DND-41 (cell line): Measurements from ENCODE around the gene APOL6.

Source experiments
- ATAC-seq: fragments of 200-7000 bp; cut with Tn5 transposase; 3 replicates; pipeline ENCODE4 v1.9.1; 2021; ENCODE audit warnings: low read depth; ENCODE audit not compliant: insufficient read depth
- DNase-seq: peaks from one replicate; pipeline ENCODE4 v3.0.0-alpha.2; 2020
- H2AFZ ChIP-seq: 2 replicates; pipeline ENCODE4 v1.6.0; 2012; ENCODE audit warnings: low read depth, low read length
- H3K27ac ChIP-seq: 2 replicates; pipeline ENCODE4 v1.5.1; 2012; ENCODE audit warnings: low read length, inconsistent platforms
- H3K27me3 ChIP-seq: fragments of 200-600 bp; sonication (generic); 2 replicates; pipeline ENCODE4 v1.6.0; 2012; ENCODE audit warnings: low read length, mild to moderate bottlenecking, inconsistent platforms; ENCODE audit not compliant: insufficient read depth, poor library complexity
- H3K36me3 ChIP-seq: 2 replicates; pipeline ENCODE4 v1.5.1; 2012; ENCODE audit warnings: low read length, inconsistent platforms; ENCODE audit not compliant: insufficient read depth
- H3K4me1 ChIP-seq: 2 replicates; pipeline ENCODE4 v1.5.1; 2012; ENCODE audit warnings: mild to moderate bottlenecking, low read length; ENCODE audit not compliant: insufficient read depth
- H3K4me2 ChIP-seq: 2 replicates; pipeline ENCODE4 v1.6.0; 2012; ENCODE audit warnings: mild to moderate bottlenecking, moderate library complexity, low read length, inconsistent platforms; ENCODE audit not compliant: insufficient read depth
- H3K4me3 ChIP-seq, 2 experiments: fragments of 200-600 bp in 1 of 2; shearing (Covaris generic) in 1 of 2; 2 replicates each; pipeline ENCODE4 v1.5.1; 2012 to 2016; ENCODE audit warnings: inconsistent platforms in 2 of 2, low read length in 2 of 2, mild to moderate bottlenecking in 2 of 2, low read depth in 1 of 2, moderate library complexity in 1 of 2
- H3K79me2 ChIP-seq: 2 replicates; pipeline ENCODE4 v1.6.0; 2012; ENCODE audit warnings: low read length, inconsistent platforms; ENCODE audit not compliant: insufficient read depth
- H3K9ac ChIP-seq: 2 replicates; pipeline ENCODE4 v1.6.0; 2012; ENCODE audit warnings: low read depth, mild to moderate bottlenecking, inconsistent platforms, low read length, moderate library complexity
- H3K9me3 ChIP-seq: 2 replicates; pipeline ENCODE4 v1.5.1; 2012; ENCODE audit warnings: low read length, moderate library complexity, mild to moderate bottlenecking, inconsistent platforms; ENCODE audit not compliant: insufficient read depth, severe bottlenecking
- H4K20me1 ChIP-seq: 2 replicates; pipeline ENCODE4 v1.6.0; 2012; ENCODE audit warnings: low read length; ENCODE audit not compliant: insufficient read depth
- CTCF ChIP-seq: IDR thresholded peaks from 2 replicates; pipeline ENCODE4 v1.5.1; 2012; ENCODE audit warnings: borderline replicate concordance, low read length, moderate library complexity, mild to moderate bottlenecking; ENCODE audit not compliant: poor library complexity, severe bottlenecking; ENCODE audit errors: extremely low read depth
- EZH2 ChIP-seq: IDR thresholded peaks from 3 replicates; pipeline ENCODE4 v1.6.1; 2012; ENCODE audit warnings: borderline replicate concordance, low read depth, mild to moderate bottlenecking, moderate library complexity, low read length, inconsistent platforms; ENCODE audit not compliant: severe bottlenecking

Gene APOL6

DNA sequence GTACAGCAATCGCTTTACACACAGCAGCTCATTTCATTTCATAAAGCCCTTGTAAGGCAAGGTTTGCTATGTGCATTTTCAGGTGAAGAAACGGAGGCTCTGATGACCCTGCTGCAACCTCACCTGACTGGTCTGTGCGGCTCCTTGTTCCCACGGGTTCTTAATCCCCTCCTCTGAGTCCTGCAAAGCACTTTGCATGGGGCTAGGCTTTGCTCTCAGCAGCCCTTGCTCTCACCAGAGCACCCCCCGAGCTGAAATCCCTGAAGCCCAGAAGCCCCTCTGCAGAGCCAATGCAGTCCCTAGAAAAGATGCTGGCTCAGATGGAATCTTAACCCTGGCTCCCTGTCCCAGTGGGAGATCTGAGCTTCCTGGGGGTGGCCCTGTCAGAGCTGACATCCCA lies 11.0 kb upstream of the APOL6 start:
- ATAC-seq (no peak), DNase-seq (no peak)
- H3K4me3 ChIP-seq, result no peak overlapping the region
- no peaks in the 10 kb centered on the region for H4K20me1 ChIP-seq
- no peaks in the 10 kb centered on the region for H3K79me2 ChIP-seq
- no peak overlapping the region for H2AFZ ChIP-seq
- H3K4me2 ChIP-seq, result no peak overlapping the region
- no peak overlapping the region for H3K27ac ChIP-seq
- H3K36me3 ChIP-seq, result no peaks in the 10 kb centered on the region
- H3K9ac ChIP-seq, result no peak overlapping the region
- no peaks in the 10 kb centered on the region for H3K4me1 ChIP-seq
- peaks cover under 1% of the 10 kb centered on the region for H3K27me3 ChIP-seq
- no peak for TF ChIP-seq EZH2
- no peak for TF ChIP-seq CTCF
- no peaks in the 10 kb centered on the region for H3K9me3 ChIP-seq

- TF ChIP-seq CTCF (no peak), EZH2 (no peak)
- Histone ChIP-seq H3K9me3 (no peaks in the 10 kb centered on the region), H3K4me1 (no peaks in the 10 kb centered on the region), H3K27ac (no peak overlapping the region), H3K36me3 (no peaks in the 10 kb centered on the region), H3K4me3 (no peak overlapping the region), H3K27me3 (peaks cover 3% of the 10 kb centered on the region), H2AFZ (no peak overlapping the region), H3K4me2 (no peak overlapping the region), H4K20me1 (no peaks in the 10 kb centered on the region), H3K9ac (no peak overlapping the region), H3K79me2 (no peaks in the 10 kb centered on the region)
- ATAC-seq (no peak), DNase-seq (no peak)
Measured at GRCh38 chr22:35638001-35638400, 10.2 kb upstream of the APOL6 start.

- Histone ChIP-seq H3K9ac (no peak overlapping the region), H3K9me3 (no peaks in the 10 kb centered on the region), H4K20me1 (no peaks in the 10 kb centered on the region), H3K79me2 (no peaks in the 10 kb centered on the region), H2AFZ (no peak overlapping the region), H3K4me3 (no peak overlapping the region), H3K27ac (no peak overlapping the region), H3K27me3 (peaks cover 3% of the 10 kb centered on the region), H3K4me2 (no peak overlapping the region), H3K36me3 (no peaks in the 10 kb centered on the region), H3K4me1 (no peaks in the 10 kb centered on the region)
- ATAC-seq (no peak), DNase-seq (no peak)
- TF ChIP-seq CTCF (no peak), EZH2 (no peak)
Measured at GRCh38 chr22:35638410-35638809, 9.8 kb upstream of the APOL6 start.

DNA sequence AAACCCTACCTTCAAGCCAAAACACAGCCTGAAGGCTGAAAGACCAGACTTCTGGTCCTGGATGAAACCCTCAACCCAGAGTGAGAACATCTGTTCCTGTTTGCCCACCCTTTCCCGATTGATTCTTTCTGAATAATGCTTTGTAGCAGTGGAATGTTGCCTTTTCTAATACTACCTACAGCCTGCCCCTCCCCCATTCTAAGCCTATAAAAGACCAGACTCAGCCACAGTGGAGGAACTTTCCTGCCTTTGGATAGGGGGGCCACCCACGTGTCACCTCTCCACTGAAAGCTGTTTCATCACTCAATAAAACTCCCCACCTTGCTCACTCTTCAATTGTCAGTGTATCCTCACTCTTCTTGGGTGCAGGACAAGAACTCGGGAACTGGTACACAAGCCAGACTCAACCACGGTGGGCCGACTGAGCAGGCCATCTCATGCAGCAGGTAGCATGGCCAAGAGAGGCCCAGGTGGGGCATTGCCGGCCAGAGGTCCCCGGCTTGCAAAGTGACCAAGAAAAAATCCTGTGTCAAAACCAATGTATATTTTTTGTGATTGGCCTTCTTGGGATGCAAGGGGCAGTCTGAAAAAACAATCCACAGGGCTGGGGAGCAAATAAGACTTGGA lies 6.6 kb upstream of the APOL6 start:
- H2AFZ ChIP-seq, result no peak overlapping the region
- H3K9me3 ChIP-seq, result no peaks in the 10 kb centered on the region
- no peaks in the 10 kb centered on the region for H4K20me1 ChIP-seq
- no peak overlapping the region for H3K4me2 ChIP-seq
- no peaks in the 10 kb centered on the region for H3K4me1 ChIP-seq
- no peak overlapping the region for H3K27ac ChIP-seq
- DNase-seq (no peak), ATAC-seq (no peak)
- H3K27me3 ChIP-seq, result peaks cover 3% of the 10 kb centered on the region
- H3K4me3 ChIP-seq, result no peak overlapping the region
- H3K9ac ChIP-seq, result no peak overlapping the region
- no peaks in the 10 kb centered on the region for H3K36me3 ChIP-seq
- no peaks in the 10 kb centered on the region for H3K79me2 ChIP-seq
- TF ChIP-seq CTCF, result no peak
- TF ChIP-seq EZH2, result no peak
